ENCODE data around the gene NRCAM. TPM values are rescaled to one million over a fixed set of nuclear protein-coding genes. Genes with fewer than 3 reads are reported as not detected.

The NRCAM gene
- total RNA-seq, 1 donor from 2014 or later, result 9.2 TPM

DNA sequence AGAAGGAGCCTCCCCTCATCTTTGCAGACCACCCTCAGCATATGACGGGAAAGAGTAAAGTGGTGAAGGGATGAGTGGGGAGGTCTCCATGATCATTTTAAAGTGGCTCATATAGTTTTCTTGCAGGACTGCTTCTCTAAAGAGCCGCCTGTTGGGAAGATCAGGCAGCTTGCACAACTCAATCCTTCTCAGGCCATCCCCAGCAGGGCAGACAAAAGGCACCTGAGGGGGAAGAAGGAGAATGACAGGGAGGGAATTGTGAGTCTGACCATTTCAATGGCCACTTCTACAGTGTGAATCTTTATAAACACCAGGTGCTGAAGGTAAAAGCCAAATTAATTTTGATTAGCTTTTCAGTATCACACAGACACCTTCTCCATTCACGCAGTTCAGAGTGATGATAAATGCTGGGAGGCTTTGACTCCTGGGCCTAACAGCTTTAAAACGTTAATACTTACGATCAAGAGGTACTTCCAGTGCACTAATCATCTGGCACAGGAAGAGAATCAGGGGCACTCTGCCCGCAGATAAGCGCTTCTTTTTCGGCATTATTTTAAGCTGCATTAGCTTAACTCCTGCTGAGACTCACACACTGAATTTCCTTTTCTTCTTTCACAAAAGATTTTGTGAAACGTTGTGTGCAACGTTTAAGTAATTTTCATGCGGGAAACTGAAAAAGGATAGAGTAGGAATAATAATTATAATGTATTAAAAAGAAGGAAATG lies 216.6 kb downstream of the NRCAM start:
- DNase-seq, result peak; percentile 13

- DNase-seq, result no peak
Measured at GRCh38 chr7:108236681-108237415, 219.4 kb downstream of the NRCAM start.

DNA sequence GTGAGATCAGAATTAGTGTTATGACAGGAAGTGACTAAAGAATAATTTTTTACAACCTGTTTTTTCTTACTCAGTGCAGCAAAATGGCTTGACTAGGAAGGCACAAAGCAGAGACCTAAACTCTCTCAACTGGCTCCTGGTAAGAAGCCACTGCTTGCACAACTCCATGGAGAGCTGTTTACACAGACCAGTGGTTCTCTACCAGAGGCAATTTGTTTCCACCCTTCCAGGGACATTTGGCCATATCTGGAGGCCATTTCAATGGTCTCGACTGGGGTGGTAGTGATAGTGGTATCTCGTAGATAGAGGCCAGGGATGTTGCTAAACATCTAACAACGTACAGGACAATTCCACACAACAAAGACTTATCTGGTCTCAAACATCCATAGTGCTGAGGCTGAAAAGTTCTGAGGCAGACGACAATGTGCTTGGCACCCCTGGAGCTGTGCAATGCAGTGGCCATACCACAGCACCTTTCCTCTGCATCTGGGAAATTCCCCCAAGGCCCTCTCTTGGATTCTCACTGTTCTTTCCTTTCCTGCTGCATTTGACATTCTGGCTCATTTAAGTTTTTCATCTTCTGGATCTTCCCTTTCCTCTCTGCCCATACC lies 220.7 kb downstream of the NRCAM start:
- DNase-seq, result peak; percentile 41

- no peak for DNase-seq
Measured at GRCh38 chr7:108234971-108235450, 221.2 kb downstream of the NRCAM start.

- peak; percentile 76 for DNase-seq
Measured at GRCh38 chr7:108234281-108234680, 222.0 kb downstream of the NRCAM start.

DNA sequence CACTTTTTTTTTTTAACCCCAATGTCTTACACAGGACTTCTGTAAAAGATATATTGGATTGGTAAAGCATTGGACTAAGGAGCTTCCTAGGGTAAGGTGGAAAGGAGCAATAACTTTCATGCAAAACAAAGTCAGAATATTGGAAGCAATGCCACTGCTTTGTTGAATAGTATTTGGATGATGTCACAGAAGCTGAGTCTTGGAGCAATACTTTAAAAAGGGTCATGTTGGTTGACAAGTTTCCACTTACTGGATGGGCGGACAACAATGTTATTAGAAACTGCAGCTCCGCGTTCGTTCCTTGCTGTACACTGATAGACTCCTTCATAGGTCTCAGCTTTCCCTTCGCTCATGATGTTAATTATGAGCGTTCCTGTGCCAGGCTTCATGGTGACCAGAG lies 224.2 kb downstream of the NRCAM start:
- no peak for DNase-seq

DNA sequence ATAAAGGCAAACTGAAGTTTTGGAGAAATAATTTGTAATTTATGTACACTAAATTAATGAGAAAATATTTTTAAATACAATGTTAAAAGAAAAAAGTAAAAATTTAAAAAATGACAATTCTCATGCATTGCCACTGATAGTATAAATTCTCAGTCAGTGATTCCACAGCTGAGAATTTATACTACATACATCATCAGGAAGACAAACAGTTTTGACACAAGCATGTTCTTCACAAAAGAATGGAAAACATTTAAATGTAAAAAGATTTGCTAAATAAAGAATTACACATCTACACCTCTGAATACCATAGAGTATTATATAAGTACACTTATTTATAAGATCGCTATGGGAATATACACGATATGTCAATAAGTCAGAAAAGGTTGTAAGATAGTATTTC lies 225.0 kb downstream of the NRCAM start:
- no peak for DNase-seq

DNA sequence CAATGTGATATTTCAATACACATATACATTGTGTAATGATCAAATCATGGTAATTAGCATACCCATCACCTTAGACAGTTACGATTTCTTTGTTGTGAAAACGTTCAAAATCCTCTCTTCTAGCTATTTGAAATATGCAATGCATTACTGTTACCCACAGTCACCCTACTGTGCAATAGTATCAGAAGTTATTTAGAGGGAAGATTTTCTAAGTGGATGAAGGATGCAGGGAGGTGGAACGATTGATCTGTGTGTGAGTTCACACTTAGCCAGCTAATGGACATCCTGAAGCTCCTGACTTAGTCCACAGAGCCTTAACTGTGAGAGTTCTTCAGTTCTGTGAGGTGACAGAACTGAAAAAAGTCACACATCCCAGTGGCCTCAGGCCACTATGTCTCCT lies 228.9 kb downstream of the NRCAM start:
- DNase-seq, result no peak

DNA sequence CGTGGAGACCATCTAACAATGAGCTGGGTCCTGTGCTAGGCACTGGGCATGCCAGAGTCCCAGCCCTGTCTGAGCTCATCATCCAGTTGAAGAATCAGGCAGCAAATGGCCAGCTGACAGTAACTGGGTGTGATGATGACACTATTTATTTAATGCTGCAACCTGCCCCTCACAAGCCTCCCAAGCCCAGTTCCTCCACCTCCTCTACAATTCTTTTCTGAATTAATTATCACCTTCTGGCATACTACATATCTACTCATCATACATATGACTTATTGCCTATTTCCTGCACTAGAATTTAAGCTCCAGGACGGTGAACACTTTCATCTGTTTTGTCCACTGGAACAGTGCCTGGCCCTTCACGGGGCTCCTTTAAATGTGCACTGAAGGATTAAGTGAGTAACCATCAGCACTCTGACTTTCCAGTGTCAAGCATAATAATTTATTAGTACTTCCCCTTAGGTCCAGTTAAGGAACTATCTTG lies 229.4 kb downstream of the NRCAM start:
- DNase-seq, result no peak

DNA sequence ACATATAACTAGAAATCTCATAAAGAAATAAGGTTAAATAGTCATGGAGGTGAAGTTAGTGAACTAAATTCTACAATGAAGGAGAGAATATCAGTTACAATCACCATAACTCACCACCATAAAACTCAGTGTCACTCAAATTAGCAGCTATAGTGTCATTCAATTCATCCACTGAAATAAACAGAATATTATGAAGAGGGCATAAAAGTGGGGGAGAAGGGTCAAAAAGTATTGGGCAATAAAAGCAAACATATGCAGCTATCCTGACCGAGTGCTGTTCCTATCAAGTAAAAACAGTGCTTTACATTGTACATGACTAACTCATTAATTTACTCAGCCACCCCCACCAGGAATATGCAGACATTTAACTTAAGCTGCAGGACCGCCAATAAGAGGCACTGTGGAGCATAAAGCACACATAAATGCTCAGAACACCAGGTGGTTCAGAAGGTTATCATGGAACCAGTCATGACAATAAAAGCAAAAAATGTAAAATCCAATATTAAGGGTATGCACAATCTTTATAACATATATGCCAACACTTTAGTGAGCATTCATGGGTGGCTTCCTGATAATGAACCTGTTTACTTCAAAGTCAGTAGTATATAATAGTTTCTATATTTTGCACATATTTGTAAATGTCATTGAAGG lies 230.6 kb downstream of the NRCAM start:
- no peak for DNase-seq

DNA sequence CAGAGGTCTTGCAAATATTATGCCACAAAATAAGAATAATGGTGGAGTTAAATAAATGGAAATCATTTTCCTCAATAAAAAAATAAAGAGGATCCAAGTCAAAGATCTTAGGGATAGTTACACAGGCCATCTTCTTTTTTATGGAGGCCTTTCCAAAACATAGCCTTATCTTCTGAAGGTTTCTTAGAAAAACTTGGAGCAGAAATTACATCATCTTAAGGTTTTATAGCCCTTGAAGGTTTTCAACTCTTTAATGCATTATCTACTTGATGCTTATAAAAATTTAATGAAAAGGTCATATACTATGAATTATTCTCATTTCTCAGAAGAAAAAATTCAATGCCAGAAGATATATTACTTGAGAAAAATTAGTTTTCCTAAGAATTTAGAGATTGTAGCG lies 231.8 kb downstream of the NRCAM start:
- DNase-seq, result no peak

- DNase-seq, result peak; percentile 89
Measured at GRCh38 chr7:108222236-108222892, 233.9 kb downstream of the NRCAM start.

GRCh38 chr7:108211382-108212201 lies 244.6 kb downstream of the NRCAM start:
- DNase-seq, result peak; percentile 84

DNA sequence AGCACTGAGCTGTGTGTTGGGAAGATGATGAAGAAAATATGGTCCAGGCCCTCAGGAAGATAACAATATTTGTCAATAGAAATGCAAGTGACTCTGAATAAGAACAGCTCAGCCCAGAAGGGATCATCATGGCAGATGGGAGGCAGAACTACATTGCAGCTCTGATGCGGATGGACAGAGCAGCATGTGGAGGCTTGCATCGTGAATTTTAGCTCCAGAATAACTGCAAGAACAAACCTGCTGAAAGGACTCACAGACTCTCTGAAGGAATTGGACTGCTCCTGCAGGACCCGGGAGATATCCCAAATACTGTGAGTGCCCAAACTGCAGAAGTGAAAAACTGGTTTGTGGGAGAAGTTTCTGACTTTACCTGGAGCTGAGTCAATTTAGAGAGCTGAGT lies 245.4 kb downstream of the NRCAM start:
- no peak for DNase-seq

GRCh38 chr7:108205311-108205710 lies 250.9 kb downstream of the NRCAM start:
- no peak for DNase-seq

GRCh38 chr7:108204281-108204796 lies 251.9 kb downstream of the NRCAM start:
- no peak for DNase-seq

DNA sequence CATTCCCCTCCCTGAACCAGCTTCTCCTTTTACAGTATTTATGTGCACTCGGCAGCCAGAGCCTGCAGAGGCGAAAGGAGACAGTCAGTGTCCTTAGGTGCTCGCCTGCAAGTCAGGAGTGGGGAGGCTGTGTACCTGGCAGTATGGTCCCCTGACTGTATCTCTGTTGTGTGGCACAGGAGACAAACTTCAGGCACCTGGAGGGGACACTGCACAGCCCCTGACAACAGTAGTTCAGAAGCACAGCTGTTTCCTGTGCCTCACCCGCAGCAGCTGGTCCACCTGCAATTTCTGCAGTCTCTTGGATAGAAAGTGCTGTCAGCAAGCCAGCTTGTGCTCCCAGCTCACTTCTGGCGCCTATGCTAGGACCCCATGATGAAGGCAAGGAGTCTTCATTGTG lies 252.7 kb downstream of the NRCAM start:
- DNase-seq, result peak; percentile 45

DNA sequence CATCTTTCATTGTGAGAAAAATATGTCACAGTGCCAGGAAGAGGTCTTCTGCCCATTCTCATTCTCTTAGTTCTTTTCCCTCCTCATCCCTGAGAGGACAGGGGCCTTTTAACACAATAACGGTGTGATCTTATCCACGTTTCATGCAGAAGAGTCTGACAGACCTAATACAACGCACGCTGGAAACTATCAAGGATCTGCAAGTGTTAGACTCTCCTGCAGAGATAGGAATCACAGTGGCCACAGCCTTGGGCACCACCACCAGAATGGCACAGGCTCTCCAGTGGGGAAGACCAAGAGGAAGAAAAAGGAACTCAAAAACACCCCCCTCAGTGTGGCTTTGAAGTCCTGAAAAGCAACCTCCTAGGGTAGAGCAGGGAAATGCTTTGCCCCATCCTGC lies 253.5 kb downstream of the NRCAM start:
- no peak for DNase-seq

DNA sequence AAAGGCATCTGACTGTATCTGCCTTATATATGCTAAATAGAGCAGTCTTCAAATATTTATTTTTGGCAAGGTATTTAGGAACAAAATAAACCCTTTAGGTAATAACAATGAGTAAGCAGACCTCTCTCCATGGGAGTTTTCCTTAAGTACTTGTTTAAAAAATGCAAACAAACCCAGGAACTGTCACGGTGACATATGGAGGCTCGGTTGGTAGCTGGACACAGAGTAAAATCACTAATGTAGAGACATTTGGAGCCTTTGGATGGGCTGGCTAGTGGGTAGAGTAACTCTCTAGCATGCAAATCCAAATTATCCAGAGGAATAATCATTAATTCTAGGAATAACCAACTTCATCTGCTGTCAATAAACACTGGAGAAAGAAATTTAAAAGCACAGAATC lies 254.5 kb downstream of the NRCAM start:
- no peak for DNase-seq

DNA sequence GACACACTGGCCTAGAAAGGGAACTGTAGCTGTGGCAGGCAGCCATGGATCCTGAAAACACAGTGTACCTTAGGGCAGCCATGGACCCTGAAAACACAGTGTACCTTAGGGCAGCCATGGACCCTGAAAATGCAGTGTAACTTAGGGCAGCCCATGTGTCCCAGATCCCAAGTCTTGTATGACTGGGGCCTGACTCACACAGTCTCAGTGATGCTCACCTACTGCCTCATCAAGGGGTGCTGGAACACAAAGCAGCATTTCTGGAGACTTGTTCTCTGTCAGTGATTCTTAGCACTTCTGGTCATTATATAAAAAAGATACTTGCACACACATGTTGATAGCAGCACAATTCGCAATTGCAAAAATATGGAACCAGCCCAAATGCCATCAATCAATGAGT lies 255.9 kb downstream of the NRCAM start:
- no peak for DNase-seq

GRCh38 chr7:108197371-108198091 lies 258.7 kb downstream of the NRCAM start:
- DNase-seq, result peak; percentile 46
